Measurements from ENCODE around the gene RHOT2.

Gene RHOT2

GRCh38 chr16:676913-677312 lies 9.0 kb downstream of the RHOT2 start:
- no peak for TF ChIP-seq CTCF (IDR thresholded peaks at IDR 0.05)

- no peak for TF ChIP-seq CTCF (IDR thresholded peaks at IDR 0.05)
These were observed 9.6 kb downstream of the RHOT2 start for GRCh38 chr16:677316-678190.

- no peak for TF ChIP-seq CTCF (IDR thresholded peaks at IDR 0.05)
These were observed 10.4 kb downstream of the RHOT2 start for GRCh38 chr16:678209-678857.

GRCh38 chr16:678858-679813 lies 11.2 kb downstream of the RHOT2 start:
- TF ChIP-seq CTCF (IDR thresholded peaks at IDR 0.05) = no peak

GRCh38 chr16:679814-680624 lies 12.1 kb downstream of the RHOT2 start, which contains the start of gene STUB1:
STUB1 (plus strand) TSS chr16:680410; CDS start chr16:680526, 116 bp downstream.
- TF ChIP-seq CTCF (IDR thresholded peaks at IDR 0.05) = no peak

GRCh38 chr16:680625-680945 lies 12.7 kb downstream of the RHOT2 start:
- no peak for TF ChIP-seq CTCF (IDR thresholded peaks at IDR 0.05)
